Heart left ventricle (tissue), 13 donors: Measurements from ENCODE around the gene GAS2L3.

Source experiments
- CTCF ChIP-seq, 12 donors: fragments of 200-600 bp; sonication (generic) in 4 of 12; IDR thresholded peaks; one replicate each; pipeline versions ENCODE4 v1.5.0 to v1.8.0; 2018 to 2022; ENCODE audit warnings: antibody characterized with exemption in 12 of 12, mild to moderate bottlenecking in 5 of 12
- POLR2A ChIP-seq, 2 donors: fragments of 450-650 bp; IDR thresholded peaks; one replicate each; pipeline ENCODE4 v1.6.1; 2017; ENCODE audit warnings: antibody characterized with exemption in 2 of 2, mild to moderate bottlenecking in 2 of 2, moderate library complexity in 2 of 2
- donor health status: ischemic (EF 13 %, LVEDD 7.1; RV severe dilation, severe dysfunction).
- donor health status: DM: no; HTN: yes; CAD: no.
- donor health status: DM: no; HTN: no; CAD: no.
- donor health status: ischemic (EF 25% LVEDD 6.9; RV normal size, moderate dysfunction).
- donor health status: ischemic (EF 25% LVEDD 5.7; RV mildly dilated, moderate dysfunction).
- donor health status: ischemic (EF 35%, LVEDD 5.7; RV mildly dilated, moderate dysfunction).
- donor health status: nonischemic (EF 11% LVEDD 7.7; RV severe dilation, severe dysfunction).
- donor health status: DM: yes; HTN: yes; CAD: no.
- donor health status: PGD.
- donor health status: ischemic (EF 29% LVEDD 5.4; RV normal size, mild dysfunction).
- donor health status: nonischemic (EF 23%, LVEDD 6.1; RV moderate dilation, normal function).

GRCh38 chr12:100612606-100613005 lies 39.1 kb downstream of the GAS2L3 start:
- no peak for TF ChIP-seq POLR2A (IDR thresholded peaks at IDR 0.05)
- no peak for TF ChIP-seq CTCF (IDR thresholded peaks at IDR 0.05)
